ENCODE measurements around the gene SPATA33.
A peak's percentile ranks its signal among the peaks of the same experiment; 100 is the strongest.
"Not testable (repeated sequence)": the region's sequence is repeated elsewhere in the genome, so short reads cannot be mapped to it uniquely, and the experiment has no call there.

Gene SPATA33

GRCh38 chr16:89623511-89624261 lies 34.0 kb upstream of the SPATA33 start:
- no peak for TF ChIP-seq CTCF (IDR thresholded peaks at IDR 0.05; ENCODE audit: insufficient read depth, low read length, missing control alignments)
- POLR2A ChIA-PET, result no interaction called here

GRCh38 chr16:89624777-89625761 lies 32.6 kb upstream of the SPATA33 start:
- no peak for TF ChIP-seq CTCF (IDR thresholded peaks at IDR 0.05; ENCODE audit: insufficient read depth, low read length, missing control alignments)
- ChIA-PET POLR2A (no interaction called here), CTCF (no interaction called here)
- no peak overlapping the region for H3K4me3 ChIP-seq (ENCODE audit: low read depth, low read length)
- DNase-seq (ENCODE audit: low read depth, low spot score), result no peak

More at GRCh38 chr16:89623511-89624261, 34.0 kb upstream of the SPATA33 start:
- DNase-seq (ENCODE audit: low read depth, low spot score), result no peak
- H3K4me3 ChIP-seq (ENCODE audit: low read depth, low read length), result no peak overlapping the region
- CTCF ChIA-PET, result interaction anchor here (0.8 to 1.4 kb wide), 6 partner anchors 8 to 237 kb away, joined by 3 to 13 read pairs (median 4); no protein-coding TSS in a partner anchor

GRCh38 chr16:89629827-89630610 lies 27.6 kb upstream of the SPATA33 start:
- ChIA-PET POLR2A (no interaction called here), CTCF (interaction anchor here (0.9 to 2.9 kb wide), 3 partner anchors 12 to 16 kb away, joined by 3 to 17 read pairs (median 11); partner anchors contain the start of gene DPEP1)
- H3K4me3 ChIP-seq (ENCODE audit: low read depth, low read length), result no peak overlapping the region
- TF ChIP-seq CTCF (IDR thresholded peaks at IDR 0.05; ENCODE audit: insufficient read depth, low read length, missing control alignments), result no peak
- DNase-seq (ENCODE audit: low read depth, low spot score), result no peak

GRCh38 chr16:89633064-89633631 lies 24.5 kb upstream of the SPATA33 start:
- ChIA-PET POLR2A (interaction anchor here (0.6 to 1.3 kb wide), 3 partner anchors 24 to 52 kb away, joined by 3 to 5 read pairs (median 4); partner anchors contain the start of genes CHMP1A and SPATA33), CTCF (interaction anchor here (0.8 to 2.8 kb wide), 8 partner anchors 9 to 67 kb away, joined by 3 to 20 read pairs (median 4); no protein-coding TSS in a partner anchor)
- TF ChIP-seq CTCF (IDR thresholded peaks at IDR 0.05; ENCODE audit: insufficient read depth, low read length, missing control alignments), result no peak
- no peak overlapping the region for H3K4me3 ChIP-seq (ENCODE audit: low read depth, low read length)
- peak; percentile 31 for DNase-seq (ENCODE audit: low read depth, low spot score)

- CTCF ChIA-PET, result interaction anchor here (2.8 kb wide), 1 partner anchor 7 kb away, joined by 20 read pairs; no protein-coding TSS in a partner anchor
- H3K4me3 ChIP-seq (ENCODE audit: low read depth, low read length); DNase-seq (ENCODE audit: low read depth, low spot score); POLR2A ChIA-PET: not testable (repeated sequence)
Measured at GRCh38 chr16:89634463-89635385, 22.9 kb upstream of the SPATA33 start.

All from AG04449 (cell line).